Ecto neural progenitor cell (in vitro differentiated cells): ENCODE data around the gene C1orf198.

ENCODE experiments used
- DNase-seq: peaks from one replicate; pipeline ENCODE4 v3.0.0-alpha.2; 2018; ENCODE audit warnings: low spot score

C1orf198 gene

GRCh38 chr1:230807561-230808280, 60.6 kb downstream of the C1orf198 start:
- peak; percentile 29 for DNase-seq

GRCh38 chr1:230807029-230807428, 61.3 kb downstream of the C1orf198 start:
- peak; percentile 22 for DNase-seq

GRCh38 chr1:230806552-230806951, 61.8 kb downstream of the C1orf198 start:
- DNase-seq, result peak; percentile 5

GRCh38 chr1:230804396-230804795, 63.9 kb downstream of the C1orf198 start:
- no peak for DNase-seq

GRCh38 chr1:230800891-230801840, 67.2 kb downstream of the C1orf198 start:
- peak; percentile 13 for DNase-seq

- peak; percentile 33 for DNase-seq
These were observed 69.8 kb downstream of the C1orf198 start for GRCh38 chr1:230798491-230798890.

GRCh38 chr1:230797942-230798365, 70.4 kb downstream of the C1orf198 start:
- peak; percentile 73 for DNase-seq

- no peak for DNase-seq
These were observed 70.9 kb downstream of the C1orf198 start for GRCh38 chr1:230797376-230797920.

GRCh38 chr1:230796626-230797025, 71.7 kb downstream of the C1orf198 start:
- peak; percentile 1 for DNase-seq

GRCh38 chr1:230794871-230795605, 73.3 kb downstream of the C1orf198 start:
- peak; percentile 41 for DNase-seq

- no peak for DNase-seq
These were observed 73.9 kb downstream of the C1orf198 start for GRCh38 chr1:230794431-230794830.

GRCh38 chr1:230793463-230793745, 74.9 kb downstream of the C1orf198 start:
- DNase-seq, result no peak

- no peak for DNase-seq
These were observed 75.4 kb downstream of the C1orf198 start for GRCh38 chr1:230792691-230793462.

GRCh38 chr1:230791986-230792564, 76.2 kb downstream of the C1orf198 start:
- DNase-seq, result no peak

GRCh38 chr1:230790026-230790425, 78.3 kb downstream of the C1orf198 start:
- DNase-seq, result no peak

- DNase-seq, result no peak
These were observed 79.6 kb downstream of the C1orf198 start for GRCh38 chr1:230788561-230789275.

GRCh38 chr1:230787471-230787870, 80.8 kb downstream of the C1orf198 start:
- no peak for DNase-seq
